ENCODE measurements around the gene KRTAP21-3.

The KRTAP21-3 gene, protein sequence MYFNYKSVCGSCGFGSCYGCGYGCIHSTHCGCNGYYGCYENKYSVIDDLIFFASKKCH

DNA sequence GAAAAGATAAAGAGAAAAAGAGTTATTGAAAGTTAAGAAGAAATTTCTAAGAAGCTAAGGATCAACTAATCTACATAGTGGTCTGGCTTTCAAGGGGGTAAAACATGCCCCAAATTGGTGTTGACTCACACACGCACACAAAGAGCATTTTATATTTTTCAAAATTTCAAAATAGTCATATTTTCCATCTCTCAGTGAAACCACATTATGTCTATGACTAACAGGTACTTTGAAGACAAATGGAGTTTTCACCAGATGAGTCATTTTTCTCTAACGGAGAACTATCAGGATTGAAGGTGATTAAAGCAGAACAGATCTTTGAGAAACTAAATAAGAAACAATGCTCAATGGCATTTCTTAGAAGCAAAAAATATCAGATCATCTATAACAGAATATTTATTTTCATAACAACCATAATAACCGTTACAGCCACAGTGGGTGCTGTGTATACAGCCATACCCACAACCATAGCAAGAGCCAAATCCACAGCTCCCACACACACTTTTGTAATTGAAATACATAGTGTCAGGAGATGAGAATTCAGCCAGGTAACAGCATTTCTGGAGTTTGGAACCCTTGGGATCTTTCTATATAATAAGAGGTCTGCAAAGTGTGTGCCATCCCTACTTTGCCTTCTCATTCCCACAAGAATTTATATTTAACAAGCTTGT is at the start of gene KRTAP21-3:
Gene KRTAP21-3, minus strand, starts transcription at position 539 of the 671 bp plus-strand sequence. Its CDS starts 18 bp downstream, at position 521.
- ATAC-seq: peak; percentile 70
- TF ChIP-seq ZNF70 (CRISPR knock-in tag; IDR thresholded peaks at IDR 0.05) (no peak), PPARA (CRISPR knock-in tag; IDR thresholded peaks at IDR 0.05; ENCODE audit: borderline replicate concordance) (no peak), ZNF565 (CRISPR knock-in tag; conservative IDR thresholded peaks at IDR 0.05; ENCODE audit: low read depth) (no peak), BACH2 (CRISPR knock-in tag; IDR thresholded peaks at IDR 0.05; ENCODE audit: borderline replicate concordance) (no peak), CREB5 (CRISPR knock-in tag; IDR thresholded peaks at IDR 0.05; ENCODE audit: low read depth) (peak; percentile 61; the same call in 1 of the 2 replicates), RARB (CRISPR knock-in tag; IDR thresholded peaks at IDR 0.05) (no peak), TOX (CRISPR knock-in tag; IDR thresholded peaks at IDR 0.05; ENCODE audit: borderline replicate concordance) (peak; percentile 89; the same call in 1 of the 2 replicates), ZFP3 (CRISPR knock-in tag; IDR thresholded peaks at IDR 0.05) (no peak), SNAI2 (CRISPR knock-in tag; IDR thresholded peaks at IDR 0.05) (no peak), ISL1 (CRISPR knock-in tag; IDR thresholded peaks at IDR 0.05) (peak; percentile 90), ZC3H10 (CRISPR knock-in tag; IDR thresholded peaks at IDR 0.05) (peak; percentile 74; the same call in 1 of the 2 replicates), ZFP30 (CRISPR knock-in tag; IDR thresholded peaks at IDR 0.05) (no peak), CSDC2 (CRISPR knock-in tag; IDR thresholded peaks at IDR 0.05) (no peak), OSR1 (CRISPR knock-in tag; IDR thresholded peaks at IDR 0.05) (no peak), ARNTL (CRISPR knock-in tag; IDR thresholded peaks at IDR 0.05; ENCODE audit: borderline replicate concordance, low read depth) (no peak), TCF4 (CRISPR knock-in tag; IDR thresholded peaks at IDR 0.05; ENCODE audit: borderline replicate concordance) (no peak), ZNF8 (CRISPR knock-in tag; IDR thresholded peaks at IDR 0.05) (no peak), ESRRG (CRISPR knock-in tag; IDR thresholded peaks at IDR 0.05) (no peak)
- TF ChIP-seq, protein P1, sequence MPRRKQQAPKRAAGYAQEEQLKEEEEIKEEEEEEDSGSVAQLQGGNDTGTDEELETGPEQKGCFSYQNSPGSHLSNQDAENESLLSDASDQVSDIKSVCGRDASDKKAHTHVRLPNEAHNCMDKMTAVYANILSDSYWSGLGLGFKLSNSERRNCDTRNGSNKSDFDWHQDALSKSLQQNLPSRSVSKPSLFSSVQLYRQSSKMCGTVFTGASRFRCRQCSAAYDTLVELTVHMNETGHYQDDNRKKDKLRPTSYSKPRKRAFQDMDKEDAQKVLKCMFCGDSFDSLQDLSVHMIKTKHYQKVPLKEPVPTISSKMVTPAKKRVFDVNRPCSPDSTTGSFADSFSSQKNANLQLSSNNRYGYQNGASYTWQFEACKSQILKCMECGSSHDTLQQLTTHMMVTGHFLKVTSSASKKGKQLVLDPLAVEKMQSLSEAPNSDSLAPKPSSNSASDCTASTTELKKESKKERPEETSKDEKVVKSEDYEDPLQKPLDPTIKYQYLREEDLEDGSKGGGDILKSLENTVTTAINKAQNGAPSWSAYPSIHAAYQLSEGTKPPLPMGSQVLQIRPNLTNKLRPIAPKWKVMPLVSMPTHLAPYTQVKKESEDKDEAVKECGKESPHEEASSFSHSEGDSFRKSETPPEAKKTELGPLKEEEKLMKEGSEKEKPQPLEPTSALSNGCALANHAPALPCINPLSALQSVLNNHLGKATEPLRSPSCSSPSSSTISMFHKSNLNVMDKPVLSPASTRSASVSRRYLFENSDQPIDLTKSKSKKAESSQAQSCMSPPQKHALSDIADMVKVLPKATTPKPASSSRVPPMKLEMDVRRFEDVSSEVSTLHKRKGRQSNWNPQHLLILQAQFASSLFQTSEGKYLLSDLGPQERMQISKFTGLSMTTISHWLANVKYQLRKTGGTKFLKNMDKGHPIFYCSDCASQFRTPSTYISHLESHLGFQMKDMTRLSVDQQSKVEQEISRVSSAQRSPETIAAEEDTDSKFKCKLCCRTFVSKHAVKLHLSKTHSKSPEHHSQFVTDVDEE (CRISPR knock-in tag; IDR thresholded peaks at IDR 0.05): no peak
- TF ChIP-seq, protein P2, sequence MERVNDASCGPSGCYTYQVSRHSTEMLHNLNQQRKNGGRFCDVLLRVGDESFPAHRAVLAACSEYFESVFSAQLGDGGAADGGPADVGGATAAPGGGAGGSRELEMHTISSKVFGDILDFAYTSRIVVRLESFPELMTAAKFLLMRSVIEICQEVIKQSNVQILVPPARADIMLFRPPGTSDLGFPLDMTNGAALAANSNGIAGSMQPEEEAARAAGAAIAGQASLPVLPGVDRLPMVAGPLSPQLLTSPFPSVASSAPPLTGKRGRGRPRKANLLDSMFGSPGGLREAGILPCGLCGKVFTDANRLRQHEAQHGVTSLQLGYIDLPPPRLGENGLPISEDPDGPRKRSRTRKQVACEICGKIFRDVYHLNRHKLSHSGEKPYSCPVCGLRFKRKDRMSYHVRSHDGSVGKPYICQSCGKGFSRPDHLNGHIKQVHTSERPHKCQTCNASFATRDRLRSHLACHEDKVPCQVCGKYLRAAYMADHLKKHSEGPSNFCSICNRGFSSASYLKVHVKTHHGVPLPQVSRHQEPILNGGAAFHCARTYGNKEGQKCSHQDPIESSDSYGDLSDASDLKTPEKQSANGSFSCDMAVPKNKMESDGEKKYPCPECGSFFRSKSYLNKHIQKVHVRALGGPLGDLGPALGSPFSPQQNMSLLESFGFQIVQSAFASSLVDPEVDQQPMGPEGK (CRISPR knock-in tag; IDR thresholded peaks at IDR 0.05; ENCODE audit: borderline replicate concordance): peak; percentile 80
- TF ChIP-seq, protein P3, sequence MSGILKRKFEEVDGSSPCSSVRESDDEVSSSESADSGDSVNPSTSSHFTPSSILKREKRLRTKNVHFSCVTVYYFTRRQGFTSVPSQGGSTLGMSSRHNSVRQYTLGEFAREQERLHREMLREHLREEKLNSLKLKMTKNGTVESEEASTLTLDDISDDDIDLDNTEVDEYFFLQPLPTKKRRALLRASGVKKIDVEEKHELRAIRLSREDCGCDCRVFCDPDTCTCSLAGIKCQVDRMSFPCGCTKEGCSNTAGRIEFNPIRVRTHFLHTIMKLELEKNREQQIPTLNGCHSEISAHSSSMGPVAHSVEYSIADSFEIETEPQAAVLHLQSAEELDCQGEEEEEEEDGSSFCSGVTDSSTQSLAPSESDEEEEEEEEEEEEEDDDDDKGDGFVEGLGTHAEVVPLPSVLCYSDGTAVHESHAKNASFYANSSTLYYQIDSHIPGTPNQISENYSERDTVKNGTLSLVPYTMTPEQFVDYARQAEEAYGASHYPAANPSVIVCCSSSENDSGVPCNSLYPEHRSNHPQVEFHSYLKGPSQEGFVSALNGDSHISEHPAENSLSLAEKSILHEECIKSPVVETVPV (CRISPR knock-in tag; IDR thresholded peaks at IDR 0.05): no peak

DNA sequence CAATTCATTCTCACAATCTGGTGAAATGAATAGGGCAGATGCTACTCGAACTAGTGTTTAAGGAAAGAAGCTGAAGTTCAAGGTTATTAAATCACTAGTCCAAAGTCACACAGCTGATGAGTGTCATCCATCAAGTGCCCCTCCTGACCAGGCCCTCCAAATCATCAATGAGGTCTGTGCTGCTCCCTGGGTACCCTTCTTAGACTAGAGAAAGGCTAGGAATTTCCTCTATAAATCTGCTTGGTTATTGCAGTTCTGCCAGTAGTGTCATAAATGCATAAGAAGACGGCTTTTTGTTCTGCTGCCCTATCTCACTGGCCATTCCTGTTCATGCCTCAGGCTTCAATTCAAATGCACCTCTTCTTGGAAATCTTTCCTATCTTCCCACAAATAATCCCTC is 42.2 kb upstream of the KRTAP21-3 start:
- ATAC-seq: no peak
- TF ChIP-seq, protein P3 (CRISPR knock-in tag; IDR thresholded peaks at IDR 0.05): no peak
- TF ChIP-seq TCF4 (CRISPR knock-in tag; IDR thresholded peaks at IDR 0.05; ENCODE audit: borderline replicate concordance) (no peak), ZC3H10 (CRISPR knock-in tag; IDR thresholded peaks at IDR 0.05) (no peak), ISL1 (CRISPR knock-in tag; IDR thresholded peaks at IDR 0.05) (no peak), ZNF565 (CRISPR knock-in tag; conservative IDR thresholded peaks at IDR 0.05; ENCODE audit: low read depth) (no peak), CSDC2 (CRISPR knock-in tag; IDR thresholded peaks at IDR 0.05) (no peak), ZNF8 (CRISPR knock-in tag; IDR thresholded peaks at IDR 0.05) (no peak), SNAI2 (CRISPR knock-in tag; IDR thresholded peaks at IDR 0.05) (no peak), BACH2 (CRISPR knock-in tag; IDR thresholded peaks at IDR 0.05; ENCODE audit: borderline replicate concordance) (no peak), ZFP3 (CRISPR knock-in tag; IDR thresholded peaks at IDR 0.05) (no peak), ARNTL (CRISPR knock-in tag; IDR thresholded peaks at IDR 0.05; ENCODE audit: borderline replicate concordance, low read depth) (no peak), ZNF70 (CRISPR knock-in tag; IDR thresholded peaks at IDR 0.05) (no peak), OSR1 (CRISPR knock-in tag; IDR thresholded peaks at IDR 0.05) (no peak), ESRRG (CRISPR knock-in tag; IDR thresholded peaks at IDR 0.05) (no peak), POU6F1 (CRISPR knock-in tag; IDR thresholded peaks at IDR 0.05; ENCODE audit: borderline replicate concordance, low read depth) (no peak)
- TF ChIP-seq, protein P1 (CRISPR knock-in tag; IDR thresholded peaks at IDR 0.05): no peak

All from SK-N-SH treated with all-trans-retinoic acid at 6 μM for 48 hours (cell line).